B cell (primary cell): ENCODE data around the gene PIM2. TPM values are rescaled to one million over a fixed set of nuclear protein-coding genes. Genes with fewer than 3 reads are reported as not detected.

ENCODE experiments used
- ATAC-seq: fragments of 200-7000 bp; cut with Tn5 transposase; one replicate; pipeline ENCODE4 v1.10.0; 2021; ENCODE audit warnings: low read depth, mild to moderate bottlenecking, moderate number of reproducible peaks, moderate library complexity
- CTCF ChIA-PET: fragments of 350-600 bp; sonication (Branson Sonifier 250); formaldehyde crosslinking; loops from one replicate; lab custom pipeline; 2021; ENCODE audit warnings: antibody characterized with exemption, inconsistent platforms; lab: Charles Lee
- POLR2A ChIA-PET: fragments of 350-600 bp; sonication (Branson Sonifier 250); formaldehyde crosslinking; loops from one replicate; lab custom pipeline; 2021; ENCODE audit warnings: antibody characterized with exemption; lab: Charles Lee
- DNase-seq: peaks from one replicate; pipeline ENCODE4 v3.0.0; 2013
- H2AFZ ChIP-seq: 2 replicates; pipeline ENCODE4 v1.6.1; 2012; ENCODE audit warnings: mild to moderate bottlenecking, low read depth, low read length; ENCODE audit not compliant: insufficient read depth, poor library complexity, severe bottlenecking
- H3K27ac ChIP-seq, 2 donors: 1 replicate in 1 of 2; 2 replicates in 1 of 2; pipeline ENCODE4 v1.5.1; 2012 to 2013; ENCODE audit warnings: low read length in 2 of 2, mild to moderate bottlenecking in 2 of 2, moderate library complexity in 1 of 2
- H3K27me3 ChIP-seq, 4 experiments: fragments of 200-600 bp in 1 of 4; sonication (generic) in 1 of 4; replicated peaks in 1 of 4; 1 replicate in 2 of 4; 2 replicates in 2 of 4; pipeline versions ENCODE4 v1.6.1 to v1.7.0; 2013 to 2016; ENCODE audit warnings: low read length in 3 of 4, mild to moderate bottlenecking in 2 of 4, mixed read lengths in 1 of 4, moderate library complexity in 1 of 4; ENCODE audit not compliant: insufficient read depth in 4 of 4, control insufficient read depth in 3 of 4; ENCODE audit errors: control extremely low read depth in 1 of 4
- H3K36me3 ChIP-seq, 2 experiments: replicated peaks in 1 of 2; 1 replicate in 1 of 2; 2 replicates in 1 of 2; pipeline versions ENCODE4 v1.6.1 to v1.7.1; 2013; ENCODE audit warnings: low read length in 1 of 2; ENCODE audit not compliant: insufficient read depth in 2 of 2, control insufficient read depth in 1 of 2; ENCODE audit errors: control extremely low read depth in 1 of 2, extremely low read depth in 1 of 2
- H3K4me1 ChIP-seq, 2 donors: fragments of 200-600 bp in 1 of 2; sonication (generic) in 1 of 2; 1 replicate in 1 of 2; 2 replicates in 1 of 2; pipeline versions ENCODE4 v1.5.1 to v1.6.1; 2013 to 2017; ENCODE audit warnings: low read length in 2 of 2; ENCODE audit not compliant: control insufficient read depth in 2 of 2, insufficient read depth in 2 of 2
- H3K4me2 ChIP-seq: replicated peaks from 2 replicates; pipeline ENCODE3; 2012; ENCODE audit warnings: mild to moderate bottlenecking, low read depth, low read length; ENCODE audit not compliant: poor library complexity, severe bottlenecking
- H3K4me3 ChIP-seq, 5 experiments: fragments of 200-600 bp in 1 of 5; sonication (generic) in 1 of 5; 1 replicate in 3 of 5; 2 replicates in 2 of 5; pipeline versions ENCODE4 v1.5.1 to v1.7.0; 2011 to 2016; ENCODE audit warnings: low read length in 4 of 5, mild to moderate bottlenecking in 4 of 5, low read depth in 2 of 5, control low read depth in 1 of 5, moderate library complexity in 1 of 5; ENCODE audit not compliant: insufficient read depth in 1 of 5; ENCODE audit errors: control extremely low read depth in 1 of 5, extremely low read depth in 1 of 5
- H3K79me2 ChIP-seq: fragments of 200-600 bp; sonication (generic); one replicate; pipeline ENCODE4 v1.6.0; 2016; ENCODE audit warnings: low read length; ENCODE audit not compliant: control insufficient read depth, insufficient read depth
- H3K9ac ChIP-seq: fragments of 200-600 bp; sonication (generic); 2 replicates; pipeline ENCODE4 v1.6.1; 2017; ENCODE audit warnings: mild to moderate bottlenecking, low read length, moderate library complexity
- H3K9me3 ChIP-seq, 3 donors: one replicate each; pipeline versions ENCODE4 v1.6.1 to v1.7.1; 2013; ENCODE audit warnings: low read length in 2 of 3; ENCODE audit not compliant: control insufficient read depth in 2 of 3, insufficient read depth in 1 of 3; ENCODE audit errors: control extremely low read depth in 1 of 3
- H4K20me1 ChIP-seq: 2 replicates; pipeline ENCODE4 v1.6.0; 2012; ENCODE audit warnings: mild to moderate bottlenecking, low read length; ENCODE audit not compliant: insufficient read depth, control insufficient read depth, poor library complexity, severe bottlenecking
- H3K27ac Mint-ChIP-seq: one replicate; pipeline ENCODE4 v1.8.0; 2021; ENCODE audit warnings: mixed read lengths
- H3K27me3 Mint-ChIP-seq: one replicate; pipeline ENCODE4 v1.8.0; 2021; ENCODE audit warnings: mixed read lengths
- H3K4me1 Mint-ChIP-seq: one replicate; pipeline ENCODE4 v1.8.0; 2021; ENCODE audit warnings: mixed read lengths
- H3K4me3 Mint-ChIP-seq: one replicate; pipeline ENCODE4 v1.8.0; 2021; ENCODE audit warnings: mixed read lengths
- H3K9me3 Mint-ChIP-seq: one replicate; pipeline ENCODE4 v1.8.0; 2022; ENCODE audit warnings: mixed read lengths; ENCODE audit not compliant: insufficient read depth
- CTCF ChIP-seq: fragments of 200-600 bp; IDR thresholded peaks from one replicate; pipeline ENCODE4 v1.8.0; 2022; ENCODE audit warnings: antibody characterized with exemption, mild to moderate bottlenecking
- EZH2 ChIP-seq: IDR thresholded peaks from 2 replicates; pipeline ENCODE4 v1.6.1; 2012; ENCODE audit warnings: borderline replicate concordance, low read depth, mild to moderate bottlenecking, moderate library complexity, low read length; ENCODE audit not compliant: insufficient read depth, poor library complexity, severe bottlenecking
- WGBS: methylation state at CpG from one replicate; pipeline ENCODE4 v1.1.5; 2013; ENCODE audit warnings: missing lambda C conversion rate; ENCODE audit not compliant: insufficient coverage; 5-methylcytosine and 5-hydroxymethylcytosine counted together
- intact Hi-C: fragments of 100-400 bp; cut with micrococcal nuclease; formaldehyde crosslinking; loops from one replicate; pipeline ENCODE4 v1.10.0; 2022
- polyA plus RNA-seq: library from polyadenylated mRNA; depleted of rRNA; stranded (reverse); fragments of >200 nt; gene quantifications from 2 replicates; pipeline ENCODE4 v1.2.3, GENCODE V29; 2012
- total RNA-seq, 2 donors: library from RNA; stranded (reverse); fragments of 120-200 nt in 1 of 2; gene quantifications; 1 replicate in 1 of 2; 2 replicates in 1 of 2; pipeline versions ENCODE4 v1.2.3 to v1.2.4, GENCODE V29; 2013 to 2022

PIM2 gene
- total and polyA plus RNA-seq, 2 donors (not counting 1 experiment from before 2014, with no cell fraction given), result 276 to 315 TPM

GRCh38 chrX:48966796-48967579, 48.2 kb upstream of the PIM2 start:
- Histone ChIP-seq H3K36me3 (no peaks in the 10 kb centered on the region), H3K27me3 (no peaks in the 10 kb centered on the region), H3K4me1 (peaks cover 15 to 24% of the 10 kb centered on the region in 2 donors), H3K79me2 (no peaks in the 10 kb centered on the region), H3K9me3 (no peaks in the 10 kb centered on the region), H2AFZ (no peak overlapping the region), H3K27ac (no peak overlapping the region), H3K4me3 (no peak overlapping the region), H3K9ac (no peak overlapping the region), H4K20me1 (no peaks in the 10 kb centered on the region), H3K4me2 (no peak overlapping the region)
- no peak for TF ChIP-seq CTCF
- TF ChIP-seq EZH2, result no peak
- H3K4me3 Mint-ChIP-seq, result no peak overlapping the region
- WGBS, result 100% methylated on average over 8 of the region's 15 CpGs
- no peaks in the 10 kb centered on the region for H3K9me3 Mint-ChIP-seq
- no peak for DNase-seq
- CTCF ChIA-PET, result no interaction called here
- no peaks in the 10 kb centered on the region for H3K27me3 Mint-ChIP-seq
- intact Hi-C loops, result no loop called here
- no peak for ATAC-seq
- no peak overlapping the region for H3K27ac Mint-ChIP-seq
- H3K4me1 Mint-ChIP-seq, result peaks cover 15% of the 10 kb centered on the region
- POLR2A ChIA-PET, result no interaction called here

- no peak for TF ChIP-seq EZH2
- no peak for TF ChIP-seq CTCF
- Histone ChIP-seq H3K9ac (no peak overlapping the region), H4K20me1 (no peaks in the 10 kb centered on the region), H3K36me3 (no peaks in the 10 kb centered on the region), H3K27ac (no peak overlapping the region), H3K4me2 (no peak overlapping the region), H3K4me1 (peaks cover 8 to 26% of the 10 kb centered on the region in 2 donors), H3K79me2 (no peaks in the 10 kb centered on the region), H2AFZ (no peak overlapping the region), H3K27me3 (no peaks in the 10 kb centered on the region), H3K4me3 (no peak overlapping the region), H3K9me3 (no peaks in the 10 kb centered on the region)
- Mint-ChIP-seq H3K4me3 (no peak overlapping the region), H3K27ac (no peak overlapping the region), H3K27me3 (no peaks in the 10 kb centered on the region), H3K4me1 (peaks cover 20% of the 10 kb centered on the region), H3K9me3 (no peaks in the 10 kb centered on the region)
- ChIA-PET POLR2A (interaction anchor here (0.8 kb wide), 1 partner anchor 302 kb away, joined by 3 read pairs; no protein-coding TSS in a partner anchor), CTCF (interaction anchor here (0.6 to 0.7 kb wide), 2 partner anchors 167 to 412 kb away, joined by 3 read pairs; no protein-coding TSS in a partner anchor)
- 100% methylated on average over 8 of the region's 14 CpGs for WGBS
- ATAC-seq (no peak), DNase-seq (no peak)
- intact Hi-C loops, result no loop called here
Observed at GRCh38 chrX:48965959-48966358, 47.1 kb upstream of the PIM2 start.
